Activated CD4-positive, alpha-beta T cell treated with anti-CD3 and anti-CD28 coated beads, Interleukin-2, amount 10 ng/mL, durations not matched to agents 7 days and 5 days (primary cell): ENCODE data around the gene CA12. TPM values are rescaled to one million over a fixed set of nuclear protein-coding genes. Genes with fewer than 3 reads are reported as not detected.

Experiments
- CTCF ChIA-PET: fragments of 350-600 bp; sonication (Branson Sonifier 250); formaldehyde crosslinking; loops from one replicate; lab custom pipeline; 2021; ENCODE audit warnings: antibody characterized with exemption; lab: Charles Lee
- POLR2A ChIA-PET: fragments of 350-600 bp; sonication (Branson Sonifier 250); formaldehyde crosslinking; loops from one replicate; lab custom pipeline; 2021; ENCODE audit warnings: antibody characterized with exemption; lab: Charles Lee
- DNase-seq: peaks from one replicate; pipeline ENCODE4 v3.0.0-alpha.2; 2020
- H3K27ac Mint-ChIP-seq: one replicate; pipeline ENCODE4 v1.8.0; 2021; ENCODE audit warnings: mild to moderate bottlenecking, moderate library complexity, mixed read lengths
- H3K27me3 Mint-ChIP-seq: one replicate; pipeline ENCODE4 v1.8.0; 2021; ENCODE audit warnings: mixed read lengths
- H3K36me3 Mint-ChIP-seq: one replicate; pipeline ENCODE4 v1.8.0; 2021; ENCODE audit warnings: low read depth, mixed read lengths
- H3K4me1 Mint-ChIP-seq: one replicate; pipeline ENCODE4 v1.8.0; 2021; ENCODE audit warnings: mixed read lengths
- H3K4me3 Mint-ChIP-seq: one replicate; pipeline ENCODE4 v1.8.0; 2021; ENCODE audit warnings: mild to moderate bottlenecking, moderate library complexity, mixed read lengths
- H3K9me3 Mint-ChIP-seq: one replicate; pipeline ENCODE4 v1.8.0; 2021; ENCODE audit warnings: mixed read lengths
- total RNA-seq, 2 experiments: library from RNA; stranded (reverse); gene quantifications; one replicate each; pipeline ENCODE4 v1.2.3, GENCODE V29; 2021

The CA12 gene
- total RNA-seq, 2 experiments from 2014 or later: not detected

- Mint-ChIP-seq H3K27ac (no peak overlapping the region), H3K9me3 (no peaks in the 10 kb centered on the region), H3K27me3 (peaks cover 13% of the 10 kb centered on the region), H3K4me1 (no peaks in the 10 kb centered on the region), H3K36me3 (no peaks in the 10 kb centered on the region), H3K4me3 (no peak overlapping the region)
- CTCF ChIA-PET: interaction anchor here (1.2 to 1.5 kb wide), 2 partner anchors 14 to 18 kb away, joined by 3 read pairs; no protein-coding TSS in a partner anchor
- DNase-seq: no peak
- POLR2A ChIA-PET: no interaction called here
Measured at GRCh38 chr15:63358241-63359029, 23.2 kb downstream of the CA12 start.

- no peaks in the 10 kb centered on the region for H3K36me3 Mint-ChIP-seq
- POLR2A ChIA-PET: no interaction called here
Measured at GRCh38 chr15:63357731-63358130, 23.9 kb downstream of the CA12 start.

GRCh38 chr15:63357061-63357460 is 24.6 kb downstream of the CA12 start:
- ChIA-PET CTCF (interaction anchor here (1.5 kb wide), 1 partner anchor 17 kb away, joined by 3 read pairs; no protein-coding TSS in a partner anchor), POLR2A (no interaction called here)
- H3K36me3 Mint-ChIP-seq: no peaks in the 10 kb centered on the region
- peaks cover 13% of the 10 kb centered on the region for H3K27me3 Mint-ChIP-seq
- no peaks in the 10 kb centered on the region for H3K9me3 Mint-ChIP-seq
- H3K27ac Mint-ChIP-seq: no peak overlapping the region
- H3K4me3 Mint-ChIP-seq: no peak overlapping the region
- H3K4me1 Mint-ChIP-seq: no peaks in the 10 kb centered on the region
- DNase-seq: no peak

More at GRCh38 chr15:63357731-63358130, 23.9 kb downstream of the CA12 start:
- Mint-ChIP-seq H3K27me3 (peaks cover 13% of the 10 kb centered on the region), H3K4me1 (no peaks in the 10 kb centered on the region), H3K4me3 (no peak overlapping the region), H3K27ac (no peak overlapping the region), H3K9me3 (no peaks in the 10 kb centered on the region)
- CTCF ChIA-PET: interaction anchor here (1.2 to 1.5 kb wide), 2 partner anchors 14 to 18 kb away, joined by 3 read pairs; no protein-coding TSS in a partner anchor
- DNase-seq: no peak

GRCh38 chr15:63354821-63355650 is 26.6 kb downstream of the CA12 start:
- peaks cover 10% of the 10 kb centered on the region for H3K27me3 Mint-ChIP-seq
- DNase-seq: no peak
- ChIA-PET POLR2A (no interaction called here), CTCF (interaction anchor here (0.6 to 1.0 kb wide), 2 partner anchors 15 to 25 kb away, joined by 3 read pairs; no protein-coding TSS in a partner anchor)
- H3K27ac Mint-ChIP-seq: no peak overlapping the region
- H3K9me3 Mint-ChIP-seq: no peaks in the 10 kb centered on the region
- H3K4me3 Mint-ChIP-seq: no peak overlapping the region
- no peaks in the 10 kb centered on the region for H3K4me1 Mint-ChIP-seq
- H3K36me3 Mint-ChIP-seq: no peaks in the 10 kb centered on the region

- no peak for DNase-seq
- Mint-ChIP-seq H3K36me3 (no peaks in the 10 kb centered on the region), H3K4me3 (no peak overlapping the region), H3K27me3 (peaks cover 3% of the 10 kb centered on the region), H3K9me3 (no peaks in the 10 kb centered on the region), H3K27ac (no peak overlapping the region), H3K4me1 (no peaks in the 10 kb centered on the region)
- CTCF ChIA-PET: no interaction called here
- POLR2A ChIA-PET: no interaction called here
Measured at GRCh38 chr15:63353887-63354286, 27.8 kb downstream of the CA12 start.

- ChIA-PET POLR2A (no interaction called here), CTCF (no interaction called here)
- DNase-seq: no peak
- H3K36me3 Mint-ChIP-seq: no peaks in the 10 kb centered on the region
- H3K27ac Mint-ChIP-seq: no peak overlapping the region
- no peaks in the 10 kb centered on the region for H3K4me1 Mint-ChIP-seq
- peaks cover 3% of the 10 kb centered on the region for H3K27me3 Mint-ChIP-seq
- H3K9me3 Mint-ChIP-seq: no peaks in the 10 kb centered on the region
- no peak overlapping the region for H3K4me3 Mint-ChIP-seq
Measured at GRCh38 chr15:63353261-63353660, 28.4 kb downstream of the CA12 start.

- CTCF ChIA-PET: no interaction called here
- POLR2A ChIA-PET: no interaction called here
Measured at GRCh38 chr15:63352808-63353207, 28.8 kb downstream of the CA12 start.

GRCh38 chr15:63351170-63351569 is 30.5 kb downstream of the CA12 start:
- Mint-ChIP-seq H3K36me3 (no peaks in the 10 kb centered on the region), H3K4me3 (no peak overlapping the region), H3K27me3 (no peaks in the 10 kb centered on the region), H3K27ac (no peak overlapping the region), H3K9me3 (no peaks in the 10 kb centered on the region), H3K4me1 (no peaks in the 10 kb centered on the region)
- ChIA-PET POLR2A (no interaction called here), CTCF (no interaction called here)
- no peak for DNase-seq

More at GRCh38 chr15:63352808-63353207, 28.8 kb downstream of the CA12 start:
- Mint-ChIP-seq H3K4me1 (no peaks in the 10 kb centered on the region), H3K9me3 (no peaks in the 10 kb centered on the region), H3K36me3 (no peaks in the 10 kb centered on the region), H3K27me3 (no peaks in the 10 kb centered on the region), H3K27ac (no peak overlapping the region), H3K4me3 (no peak overlapping the region)
- no peak for DNase-seq

- H3K4me3 Mint-ChIP-seq: no peak overlapping the region
- DNase-seq: no peak
- no peaks in the 10 kb centered on the region for H3K27me3 Mint-ChIP-seq
- ChIA-PET POLR2A (no interaction called here), CTCF (interaction anchor here (0.9 kb wide), 1 partner anchor 12 kb away, joined by 3 read pairs; no protein-coding TSS in a partner anchor)
- no peaks in the 10 kb centered on the region for H3K9me3 Mint-ChIP-seq
- H3K27ac Mint-ChIP-seq: no peak overlapping the region
- H3K36me3 Mint-ChIP-seq: no peaks in the 10 kb centered on the region
- no peaks in the 10 kb centered on the region for H3K4me1 Mint-ChIP-seq
Measured at GRCh38 chr15:63350178-63350621, 31.4 kb downstream of the CA12 start.

- POLR2A ChIA-PET: no interaction called here
- Mint-ChIP-seq H3K4me1 (no peaks in the 10 kb centered on the region), H3K27me3 (peaks cover 2% of the 10 kb centered on the region), H3K36me3 (no peaks in the 10 kb centered on the region), H3K4me3 (no peak overlapping the region), H3K27ac (no peak overlapping the region), H3K9me3 (no peaks in the 10 kb centered on the region)
- CTCF ChIA-PET: interaction anchor here (0.9 to 2.3 kb wide), 4 partner anchors 10 to 261 kb away, joined by 3 to 5 read pairs (median 3); no protein-coding TSS in a partner anchor
- no peak for DNase-seq
Measured at GRCh38 chr15:63349621-63350020, 32.0 kb downstream of the CA12 start.

- no peak for DNase-seq
- H3K4me3 Mint-ChIP-seq: no peak overlapping the region
- CTCF ChIA-PET: interaction anchor here (0.9 to 2.3 kb wide), 4 partner anchors 10 to 261 kb away, joined by 3 to 5 read pairs (median 4); no protein-coding TSS in a partner anchor
- no peaks in the 10 kb centered on the region for H3K36me3 Mint-ChIP-seq
- H3K4me1 Mint-ChIP-seq: no peaks in the 10 kb centered on the region
- peaks cover 4% of the 10 kb centered on the region for H3K27me3 Mint-ChIP-seq
- H3K9me3 Mint-ChIP-seq: no peaks in the 10 kb centered on the region
- no peak overlapping the region for H3K27ac Mint-ChIP-seq
- POLR2A ChIA-PET: no interaction called here
Measured at GRCh38 chr15:63349156-63349555, 32.5 kb downstream of the CA12 start.

GRCh38 chr15:63348392-63348791 is 33.3 kb downstream of the CA12 start:
- DNase-seq: no peak
- H3K36me3 Mint-ChIP-seq: no peaks in the 10 kb centered on the region
- H3K4me1 Mint-ChIP-seq: no peaks in the 10 kb centered on the region
- H3K9me3 Mint-ChIP-seq: no peaks in the 10 kb centered on the region
- H3K27me3 Mint-ChIP-seq: peaks cover 7% of the 10 kb centered on the region
- ChIA-PET POLR2A (no interaction called here), CTCF (interaction anchor here (1.2 to 2.3 kb wide), 3 partner anchors 9 to 17 kb away, joined by 3 to 5 read pairs (median 5); no protein-coding TSS in a partner anchor)
- no peak overlapping the region for H3K4me3 Mint-ChIP-seq
- no peak overlapping the region for H3K27ac Mint-ChIP-seq
